HG03159 (cell line): Measurements from ENCODE around the gene RAB28.
"Not testable (repeated sequence)": the region's sequence is repeated elsewhere in the genome, so short reads cannot be mapped to it uniquely, and the experiment has no call there.

Experiments
- ATAC-seq: cut with Tn5 transposase; IDR thresholded peaks from one replicate; pipeline ENCODE4 v1.9.1; 2021; ENCODE audit warnings: mild to moderate bottlenecking, moderate library complexity; ENCODE audit not compliant: unreplicated experiment

Gene RAB28

GRCh38 chr4:13452927-13453579, 31.1 kb downstream of the RAB28 start:
- ATAC-seq = peak; percentile 69

- ATAC-seq = no peak
These were observed 34.5 kb downstream of the RAB28 start for GRCh38 chr4:13449590-13449989.

- no peak for ATAC-seq
These were observed 38.0 kb downstream of the RAB28 start for GRCh38 chr4:13445841-13446790.

DNA sequence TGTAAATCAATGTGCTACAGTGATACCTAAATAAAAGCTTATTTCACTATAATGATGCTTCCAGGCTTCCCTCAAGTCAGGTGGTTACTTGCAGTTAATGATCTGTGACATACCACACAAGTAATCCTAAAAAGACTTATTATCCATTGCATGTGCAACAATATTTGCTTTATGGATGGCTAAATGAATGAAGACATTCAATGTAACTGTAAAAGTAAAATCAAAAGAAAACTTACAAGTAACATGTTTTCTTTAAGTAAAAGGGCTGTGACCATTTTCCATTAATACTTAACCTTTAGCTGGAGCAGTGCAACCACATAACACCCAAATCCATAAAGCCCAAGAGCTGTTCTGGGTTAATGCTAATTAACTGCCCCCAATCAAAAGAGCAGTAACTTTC, 42.6 kb downstream of the RAB28 start:
- no peak for ATAC-seq

DNA sequence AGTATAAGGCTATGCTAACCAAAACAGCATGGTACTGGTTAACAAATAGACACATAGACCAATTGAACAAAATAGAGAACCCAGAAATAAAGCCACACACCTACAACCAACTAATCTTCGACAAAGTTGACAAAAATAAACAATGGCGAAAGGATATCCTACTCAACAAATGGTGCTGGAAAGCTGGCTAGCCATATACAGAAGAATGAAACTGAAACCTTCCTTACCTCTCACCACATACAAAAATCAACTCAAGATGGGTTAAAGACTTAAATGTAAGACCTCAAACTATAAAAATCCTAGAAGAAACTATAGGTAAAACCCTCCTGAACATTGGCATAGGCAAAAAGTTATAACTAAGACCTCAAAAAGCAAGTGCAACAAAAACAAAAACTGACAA, 47.2 kb downstream of the RAB28 start:
- ATAC-seq = no peak

DNA sequence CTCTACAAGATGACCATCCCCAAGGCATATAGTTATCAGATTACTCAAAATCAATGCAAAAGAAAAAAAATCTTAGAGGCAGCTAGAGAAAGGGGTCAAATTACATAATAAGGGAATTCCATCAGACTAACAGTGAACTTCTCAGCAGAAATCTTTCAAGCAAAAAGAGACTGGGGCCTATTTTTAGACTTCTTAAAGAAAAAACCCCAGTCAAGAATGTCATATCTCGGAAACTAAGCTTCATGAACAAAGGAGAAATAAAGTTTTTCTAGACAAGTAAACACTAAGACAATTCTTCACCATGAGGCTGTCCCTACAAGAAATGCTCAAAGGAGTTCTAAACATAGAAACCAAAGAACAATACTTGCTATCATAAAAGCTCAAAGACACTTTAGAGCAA, 51.7 kb downstream of the RAB28 start:
- no peak for ATAC-seq

GRCh38 chr4:13430834-13431568, 53.1 kb downstream of the RAB28 start:
- no peak for ATAC-seq

GRCh38 chr4:13427599-13428325, 56.4 kb downstream of the RAB28 start:
- ATAC-seq = no peak

GRCh38 chr4:13415068-13415785, 68.9 kb downstream of the RAB28 start:
- ATAC-seq = no peak

DNA sequence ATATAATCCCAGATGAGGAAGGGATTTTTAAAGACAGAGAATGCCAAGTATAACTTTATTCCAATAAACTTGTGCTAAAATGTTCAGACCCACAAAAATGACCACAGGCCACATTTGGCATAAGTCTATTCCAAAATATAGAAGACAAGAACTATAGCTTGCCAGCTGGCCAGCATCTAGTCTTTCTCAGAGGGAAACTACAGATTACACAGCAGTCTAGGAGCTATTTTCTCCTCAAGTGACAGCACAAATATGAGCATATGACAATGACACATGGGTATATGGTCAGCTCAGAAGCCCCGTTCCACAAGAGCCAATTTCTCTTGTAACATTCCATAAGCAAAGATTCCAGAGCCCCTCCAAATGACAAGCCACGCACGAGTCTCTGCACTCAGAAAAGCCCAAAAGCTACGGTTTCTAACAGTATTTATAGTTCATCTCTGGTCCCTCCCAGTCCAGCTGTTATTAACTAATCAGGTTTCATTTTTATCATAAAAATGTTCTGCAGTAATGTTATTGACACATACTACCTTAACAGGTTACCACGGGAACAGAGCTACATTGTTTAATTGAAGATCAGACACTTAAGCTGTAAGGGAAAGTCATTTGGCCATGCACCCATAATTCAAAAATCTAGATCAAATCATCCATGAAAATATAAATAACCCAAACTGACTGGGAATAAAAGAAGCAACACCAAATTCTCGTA, 70.3 kb downstream of the RAB28 start:
- ATAC-seq = peak; percentile 48

DNA sequence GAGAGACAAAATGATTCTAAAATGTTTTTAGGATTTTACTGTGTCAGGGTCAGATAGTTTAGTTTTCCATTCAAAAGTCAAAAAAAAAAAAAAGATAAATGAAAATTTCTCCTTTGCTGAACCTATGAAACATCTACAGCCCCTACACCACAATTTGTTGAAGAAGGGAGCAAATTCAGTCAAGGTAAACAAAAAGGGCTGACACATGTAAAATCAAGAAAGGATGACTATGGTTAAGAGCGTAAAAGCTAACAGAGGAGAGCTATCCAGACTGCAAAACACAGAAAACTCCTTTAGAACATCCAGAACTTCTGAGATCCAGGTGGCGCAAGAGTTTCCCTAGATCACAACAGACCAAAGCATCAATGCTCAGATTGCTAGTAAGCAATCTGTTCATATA, 72.2 kb downstream of the RAB28 start:
- no peak for ATAC-seq

DNA sequence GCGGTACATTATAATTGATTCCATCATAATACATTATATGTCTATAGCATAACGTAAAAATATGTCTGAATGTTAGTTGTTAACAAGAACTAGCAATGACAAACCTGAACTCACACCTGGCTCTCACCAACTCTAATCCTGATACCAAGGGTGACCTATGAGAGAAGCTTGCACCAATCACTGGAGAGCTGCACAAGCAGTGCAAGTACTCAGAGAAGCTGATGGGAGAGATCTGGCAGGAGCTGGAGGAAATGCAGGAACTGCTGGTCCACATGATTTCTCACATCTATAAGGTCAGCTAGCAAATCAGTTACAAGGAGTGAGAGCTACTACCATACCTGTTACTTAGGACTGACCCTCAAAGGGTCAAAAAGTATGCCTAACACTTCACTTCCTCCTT, 74.8 kb downstream of the RAB28 start:
- no peak for ATAC-seq

DNA sequence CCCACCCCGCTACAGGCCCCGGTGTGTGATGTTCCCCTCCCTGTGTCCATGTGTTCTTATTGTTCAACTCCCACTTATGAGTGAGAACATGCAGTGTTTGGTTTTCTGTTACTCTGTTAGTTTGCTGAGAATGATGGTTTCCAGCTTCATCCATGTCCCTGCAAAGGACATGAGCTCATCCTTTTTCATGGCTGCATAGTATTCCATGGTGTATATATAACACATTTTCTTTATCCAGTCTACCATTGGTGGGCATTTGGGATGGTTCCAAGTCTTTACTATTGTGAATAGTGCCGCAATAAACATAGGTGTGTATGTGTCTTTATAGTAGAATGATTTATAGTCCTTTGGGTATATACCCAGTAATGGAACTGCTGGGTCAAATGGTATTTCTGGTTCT, 78.0 kb downstream of the RAB28 start:
- not testable (repeated sequence) for ATAC-seq

GRCh38 chr4:13403833-13404232, 80.3 kb downstream of the RAB28 start:
- ATAC-seq = no peak

DNA sequence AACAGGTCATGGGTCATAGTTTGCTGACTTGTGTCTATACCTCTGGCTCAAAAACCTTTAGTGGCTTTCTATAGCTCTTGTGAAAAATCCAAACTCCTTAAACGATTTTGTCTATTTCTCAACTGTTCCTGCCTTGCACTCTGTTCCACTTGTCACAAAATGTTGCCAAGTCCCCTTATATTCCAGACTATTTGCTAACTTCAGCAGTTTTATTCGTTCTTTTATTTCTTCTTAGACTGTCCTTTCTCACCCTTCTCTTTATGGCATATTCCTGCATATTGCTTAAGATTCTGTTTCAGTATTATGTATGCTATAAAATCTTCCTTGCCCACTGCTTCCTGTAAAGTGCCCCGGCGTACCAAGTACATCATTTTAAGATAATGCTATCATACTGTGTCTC, 80.8 kb downstream of the RAB28 start:
- no peak for ATAC-seq

DNA sequence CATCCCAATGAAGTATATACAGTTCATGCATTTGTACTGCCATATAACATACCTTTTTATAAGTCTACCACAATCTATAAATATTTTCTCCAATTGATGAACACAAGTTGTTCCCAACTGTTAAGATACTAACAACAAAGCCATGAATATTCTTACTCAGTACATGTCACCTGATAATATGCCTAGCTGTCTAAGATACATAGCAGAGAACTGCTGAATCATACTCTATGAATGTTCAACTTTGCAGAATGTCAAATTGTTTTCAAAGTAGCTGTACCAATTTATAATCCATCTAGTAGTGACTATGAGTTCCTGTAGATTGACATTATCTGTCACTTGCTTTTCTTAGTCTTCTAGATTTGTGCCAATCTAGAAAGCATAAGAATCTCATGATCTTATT, 84.9 kb downstream of the RAB28 start:
- no peak for ATAC-seq

- no peak for ATAC-seq
These were observed 88.0 kb downstream of the RAB28 start for GRCh38 chr4:13396161-13396560.

DNA sequence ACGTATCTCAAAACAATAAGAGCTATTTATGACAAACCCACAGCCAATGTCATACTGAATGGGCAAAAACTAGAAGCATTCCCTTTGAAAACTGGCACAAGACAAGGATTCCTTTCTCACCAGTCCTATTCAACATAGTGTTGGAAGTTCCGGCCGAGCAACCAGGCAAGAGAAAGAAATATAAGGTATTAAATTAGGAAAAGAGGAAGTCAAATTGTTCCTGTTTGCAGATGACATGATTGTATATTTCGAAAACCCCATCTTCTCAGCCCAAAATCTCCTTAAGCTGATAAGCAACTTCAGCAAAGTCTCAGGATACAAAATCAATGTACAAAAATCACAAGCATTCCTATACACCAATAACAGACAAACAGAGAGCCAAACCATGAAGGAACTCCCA, 94.2 kb downstream of the RAB28 start:
- not testable (repeated sequence) for ATAC-seq

GRCh38 chr4:13386405-13387107, 97.6 kb downstream of the RAB28 start:
- ATAC-seq = peak; percentile 80
